Endodermal cell (in vitro differentiated cells): ENCODE data around the gene ROGDI. TPM values are rescaled to one million over a fixed set of nuclear protein-coding genes. Genes with fewer than 3 reads are reported as not detected.

Source experiments
- DNase-seq: peaks from one replicate; pipeline ENCODE4 v3.0.0-alpha.2; 2017
- H3K27ac ChIP-seq: 2 replicates; pipeline ENCODE4 v1.5.1; 2013; ENCODE audit warnings: mild to moderate bottlenecking, low read depth, low read length, moderate library complexity
- H3K27me3 ChIP-seq: 2 replicates; pipeline ENCODE4 v1.6.1; 2013; ENCODE audit warnings: mild to moderate bottlenecking, low read length, moderate library complexity; ENCODE audit not compliant: insufficient read depth, control insufficient read depth, poor library complexity, severe bottlenecking
- H3K36me3 ChIP-seq: 2 replicates; pipeline ENCODE4 v1.7.0; 2013; ENCODE audit warnings: mild to moderate bottlenecking, low read length, moderate library complexity; ENCODE audit not compliant: control insufficient read depth, insufficient read depth
- H3K4me1 ChIP-seq: one replicate; pipeline ENCODE4 v1.7.0; 2013; ENCODE audit warnings: low read length; ENCODE audit not compliant: control insufficient read depth, insufficient read depth
- H3K4me3 ChIP-seq: 2 replicates; pipeline ENCODE4 v1.5.1; 2013; ENCODE audit warnings: mild to moderate bottlenecking, low read length, moderate library complexity
- H3K9ac ChIP-seq: 2 replicates; pipeline ENCODE4 v1.6.1; 2013; ENCODE audit warnings: mild to moderate bottlenecking, low read length, moderate library complexity; ENCODE audit not compliant: poor library complexity, severe bottlenecking; ENCODE audit errors: extremely low read depth
- H3K9me3 ChIP-seq: 2 replicates; pipeline ENCODE4 v1.6.1; 2013; ENCODE audit warnings: mild to moderate bottlenecking, low read length, moderate library complexity; ENCODE audit not compliant: control insufficient read depth
- H3K27ac Mint-ChIP-seq: 2 replicates; pipeline ENCODE4 v1.8.0; 2020; ENCODE audit warnings: mixed read lengths
- H3K27me3 Mint-ChIP-seq: 2 replicates; pipeline ENCODE4 v1.8.0; 2021; ENCODE audit warnings: mild to moderate bottlenecking, mixed read lengths; ENCODE audit not compliant: insufficient read depth
- H3K36me3 Mint-ChIP-seq: 2 replicates; pipeline ENCODE4 v1.8.0; 2020; ENCODE audit warnings: low read depth, mixed read lengths
- H3K4me1 Mint-ChIP-seq: 2 replicates; pipeline ENCODE4 v1.8.0; 2020; ENCODE audit warnings: mixed read lengths
- H3K4me3 Mint-ChIP-seq: 2 replicates; pipeline ENCODE4 v1.8.0; 2020; ENCODE audit warnings: mild to moderate bottlenecking, moderate library complexity, mixed read lengths
- H3K9me3 Mint-ChIP-seq: 2 replicates; pipeline ENCODE4 v1.8.0; 2020; ENCODE audit warnings: mild to moderate bottlenecking, mixed read lengths
- WGBS, 2 experiments: methylation state at CpG; one replicate each; pipeline versions ENCODE4 v1.1.5 to v1.1.7; 2013; ENCODE audit warnings: missing lambda C conversion rate in 2 of 2, mixed read lengths in 1 of 2; ENCODE audit not compliant: insufficient coverage in 1 of 2, insufficient read length in 1 of 2; 5-methylcytosine and 5-hydroxymethylcytosine counted together
- total RNA-seq, 2 donors: library from RNA; stranded (reverse); fragmentation: NEBNext Ultra II Directional in 1 of 2; extraction: Animal tissue kit (Norgen Biotek cat#: 25700) in 1 of 2; gene quantifications; 2 replicates in 1 of 2; 3 replicates in 1 of 2; pipeline ENCODE4 v1.2.1, GENCODE V29; 2021
- TF ChIP-seq, protein P1 (sequence below): fragments of 200-600 bp; sonication (generic); conservative IDR thresholded peaks from 2 replicates; pipeline ENCODE4 v1.5.0; 2021; ENCODE audit warnings: antibody characterized with exemption, mild to moderate bottlenecking

ROGDI gene
- total RNA-seq, 2 donors from 2014 or later: 46.2 to 49.0 TPM

DNA sequence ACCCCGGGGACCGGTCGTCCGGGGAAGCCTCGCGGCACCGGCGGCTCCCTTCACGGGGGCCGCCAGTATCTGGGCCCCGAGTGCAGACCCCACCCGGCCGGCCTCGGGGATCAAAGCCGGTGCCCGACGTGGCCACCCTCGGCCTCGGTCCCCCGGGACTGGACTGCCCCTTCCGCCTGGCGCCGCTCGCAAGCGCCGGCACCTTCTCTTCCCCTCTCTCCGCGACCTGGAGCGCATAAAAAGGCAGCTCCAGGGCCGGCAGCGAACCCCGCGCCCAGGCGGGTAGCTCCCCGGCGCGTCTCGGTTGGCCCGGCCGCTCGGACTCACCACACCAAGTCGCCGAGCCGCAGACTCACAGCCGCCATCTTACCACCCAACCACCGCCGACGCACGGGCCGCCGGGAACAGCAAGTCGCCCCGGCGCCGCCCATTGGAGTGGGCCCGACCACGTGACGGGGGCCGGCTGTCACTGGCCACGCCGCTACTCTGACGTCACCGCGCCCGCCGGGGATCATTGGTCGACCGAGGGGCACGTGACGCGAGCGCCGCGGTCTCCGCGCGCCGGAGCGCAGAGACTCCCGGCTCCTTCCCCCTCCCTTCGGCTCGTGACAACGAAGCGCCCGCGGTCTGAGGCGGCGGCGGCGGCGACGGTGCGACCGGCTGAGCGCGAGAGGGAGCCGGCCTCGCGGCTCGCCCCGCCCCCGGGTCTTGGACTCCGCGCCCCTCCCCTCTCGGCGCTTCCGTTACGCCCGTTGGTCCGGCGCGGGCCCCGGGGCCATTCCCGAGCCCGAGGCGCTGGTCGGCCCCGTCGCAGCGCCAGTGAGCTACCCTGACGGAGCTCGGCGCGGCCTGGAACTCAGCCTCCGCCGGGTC lies 44.7 kb upstream of the ROGDI start, which contains the start of the genes GLYR1 and UBN1:
Gene GLYR1, minus strand, starts transcription at position 388 of the 873 bp plus-strand sequence. Its CDS starts 23 bp downstream, at position 365.
Gene UBN1, plus strand, starts transcription at position 581 of the 873 bp plus-strand sequence. CDS start 5,437 bp downstream, outside the sequence.
- Histone ChIP-seq H3K27me3 (no peaks in the 10 kb centered on the region), H3K27ac (peak within 1 kb of the TSS; percentile 87), H3K36me3 (peaks cover 34% of the 10 kb centered on the region), H3K9ac (peak within 1 kb of the TSS; percentile 91), H3K4me3 (peak within 1 kb of the TSS; percentile 98), H3K9me3 (no peaks in the 10 kb centered on the region), H3K4me1 (no peaks in the 10 kb centered on the region)
- H3K27me3 Mint-ChIP-seq: no peaks in the 10 kb centered on the region
- no peaks in the 10 kb centered on the region for H3K9me3 Mint-ChIP-seq
- peak within 1 kb of the TSS; percentile 94 for H3K27ac Mint-ChIP-seq
- peaks cover 34% of the 10 kb centered on the region for H3K4me1 Mint-ChIP-seq
- H3K36me3 Mint-ChIP-seq: peaks cover 30% of the 10 kb centered on the region
- H3K4me3 Mint-ChIP-seq: peak within 1 kb of the TSS; percentile 76
- TF ChIP-seq, protein P1, sequence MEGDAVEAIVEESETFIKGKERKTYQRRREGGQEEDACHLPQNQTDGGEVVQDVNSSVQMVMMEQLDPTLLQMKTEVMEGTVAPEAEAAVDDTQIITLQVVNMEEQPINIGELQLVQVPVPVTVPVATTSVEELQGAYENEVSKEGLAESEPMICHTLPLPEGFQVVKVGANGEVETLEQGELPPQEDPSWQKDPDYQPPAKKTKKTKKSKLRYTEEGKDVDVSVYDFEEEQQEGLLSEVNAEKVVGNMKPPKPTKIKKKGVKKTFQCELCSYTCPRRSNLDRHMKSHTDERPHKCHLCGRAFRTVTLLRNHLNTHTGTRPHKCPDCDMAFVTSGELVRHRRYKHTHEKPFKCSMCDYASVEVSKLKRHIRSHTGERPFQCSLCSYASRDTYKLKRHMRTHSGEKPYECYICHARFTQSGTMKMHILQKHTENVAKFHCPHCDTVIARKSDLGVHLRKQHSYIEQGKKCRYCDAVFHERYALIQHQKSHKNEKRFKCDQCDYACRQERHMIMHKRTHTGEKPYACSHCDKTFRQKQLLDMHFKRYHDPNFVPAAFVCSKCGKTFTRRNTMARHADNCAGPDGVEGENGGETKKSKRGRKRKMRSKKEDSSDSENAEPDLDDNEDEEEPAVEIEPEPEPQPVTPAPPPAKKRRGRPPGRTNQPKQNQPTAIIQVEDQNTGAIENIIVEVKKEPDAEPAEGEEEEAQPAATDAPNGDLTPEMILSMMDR: no peak
- WGBS, 2 experiments: 0 to 1% methylated on average over 34 to 126 of the region's 126 CpGs
- peak; percentile 99 for DNase-seq

DNA sequence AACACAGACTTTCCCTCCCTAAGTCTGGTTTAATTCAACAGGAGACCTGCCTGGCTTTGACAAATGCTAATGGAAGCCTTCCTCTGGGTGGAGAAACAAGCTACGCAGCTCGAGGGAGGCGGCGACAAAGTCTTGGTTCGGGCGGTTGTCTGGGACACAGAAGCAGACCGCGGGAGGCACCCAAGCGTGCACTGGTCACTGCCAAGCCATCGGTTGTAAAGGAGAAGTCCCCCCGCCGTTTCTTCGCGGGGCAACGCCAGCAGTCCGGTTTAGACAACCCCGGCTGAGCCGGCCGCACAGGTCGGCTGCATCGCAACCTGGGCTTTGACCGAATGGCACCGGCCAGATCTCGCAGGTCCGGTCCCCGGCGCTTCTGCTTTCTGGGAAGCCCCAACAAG lies 44.1 kb upstream of the ROGDI start:
- H3K9me3 Mint-ChIP-seq: no peaks in the 10 kb centered on the region
- H3K27ac Mint-ChIP-seq: peak overlapping the region; percentile 94
- Histone ChIP-seq H3K27ac (peak overlapping the region; percentile 87), H3K27me3 (no peaks in the 10 kb centered on the region), H3K9ac (peak overlapping the region; percentile 91), H3K4me1 (no peaks in the 10 kb centered on the region), H3K4me3 (peak overlapping the region; percentile 98), H3K9me3 (no peaks in the 10 kb centered on the region), H3K36me3 (peaks cover 40% of the 10 kb centered on the region)
- TF ChIP-seq, protein P1: no peak
- peak; percentile 76 for DNase-seq
- peaks cover 34% of the 10 kb centered on the region for H3K36me3 Mint-ChIP-seq
- WGBS, 2 experiments: 0 to 2% methylated on average over 8 to 27 of the region's 27 CpGs
- peak overlapping the region; percentile 76 for H3K4me3 Mint-ChIP-seq
- H3K4me1 Mint-ChIP-seq: peaks cover 29% of the 10 kb centered on the region
- no peaks in the 10 kb centered on the region for H3K27me3 Mint-ChIP-seq

DNA sequence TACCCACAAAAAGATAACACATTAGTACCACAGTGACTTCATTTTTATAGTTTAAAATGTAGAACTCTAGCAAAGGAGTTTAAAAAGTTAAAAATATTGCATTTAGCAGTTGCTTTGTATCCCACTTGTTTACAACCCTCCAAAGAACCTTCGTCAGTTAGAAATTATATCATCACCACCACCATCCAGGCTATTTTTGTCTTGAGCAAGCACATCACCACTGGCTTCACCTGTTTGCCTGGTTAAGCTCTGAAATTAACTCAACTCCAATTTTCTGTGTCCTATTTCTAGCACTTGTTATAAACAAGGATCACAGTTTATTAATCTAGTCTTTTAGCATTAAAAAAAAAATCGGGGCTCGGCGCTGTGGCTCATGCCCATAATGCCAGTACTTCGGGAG lies 38.6 kb upstream of the ROGDI start:
- peaks cover 77% of the 10 kb centered on the region for H3K36me3 Mint-ChIP-seq
- Histone ChIP-seq H3K27ac (no peak overlapping the region), H3K9ac (no peak overlapping the region), H3K36me3 (peaks cover 87% of the 10 kb centered on the region), H3K4me1 (no peaks in the 10 kb centered on the region), H3K9me3 (no peaks in the 10 kb centered on the region), H3K4me3 (no peak overlapping the region), H3K27me3 (no peaks in the 10 kb centered on the region)
- H3K27me3 Mint-ChIP-seq: no peaks in the 10 kb centered on the region
- no peak for DNase-seq
- no peak overlapping the region for H3K27ac Mint-ChIP-seq
- 74 to 80% methylated on average over 5 of the region's 5 CpGs for WGBS, 2 experiments
- TF ChIP-seq, protein P1: no peak
- H3K4me3 Mint-ChIP-seq: no peak overlapping the region
- H3K4me1 Mint-ChIP-seq: peaks cover 7% of the 10 kb centered on the region
- no peaks in the 10 kb centered on the region for H3K9me3 Mint-ChIP-seq
